Measurements from ENCODE around the gene ZNF212. TPM values are rescaled to one million over a fixed set of nuclear protein-coding genes. Genes with fewer than 3 reads are reported as not detected.

The ZNF212 gene
- total and polyA plus RNA-seq, 9 of the 15 experiments (the other 6 are each of a cell fraction or from before 2014, with no cell fraction given): 1.8 to 21.4 (median 7.2) TPM

- H3K4me1 ChIP-seq (replicated peaks in 1 of 2; ENCODE audit: control insufficient read depth in 2 of 2, insufficient read depth in 2 of 2, low read length in 2 of 2): peaks cover 0 to 14% of the 10 kb centered on the region in 2 experiments; a peak in 1 of 5 replicates
- intact Hi-C loops (cut with micrococcal nuclease) (no loop called here), in situ Hi-C loops (cut with MboI) (no loop called here)
- ChIA-PET CTCF (ENCODE audit: low intra/inter-chr PET ratio) (no interaction called here), POLR2A (interaction anchor here (0.5 to 0.8 kb wide), 3 partner anchors 9 to 26 kb away, joined by 3 read pairs; no protein-coding TSS in a partner anchor)
- peaks cover 8% of the 10 kb centered on the region; the same call in 1 of the 3 replicates for H3K36me3 ChIP-seq (ENCODE audit: control insufficient read depth, insufficient read depth, low read length)
- peak; percentile 9 for ATAC-seq
- no TSS peak for BruUV-seq (replicated peaks)
- no peak for DNase-seq (ENCODE audit: extremely low read depth in 1 of 4, low spot score in 3 of 4)
- no peak overlapping the region for H3K27ac ChIP-seq (ENCODE audit: extremely low read depth, low read depth, low read length)
- TF ChIP-seq EZH2 (IDR thresholded peaks at IDR 0.05; ENCODE audit: borderline replicate concordance, low read depth, low read length): peak; percentile 39; the same call in 1 of the 2 replicates
- TF ChIP-seq, protein P1, sequence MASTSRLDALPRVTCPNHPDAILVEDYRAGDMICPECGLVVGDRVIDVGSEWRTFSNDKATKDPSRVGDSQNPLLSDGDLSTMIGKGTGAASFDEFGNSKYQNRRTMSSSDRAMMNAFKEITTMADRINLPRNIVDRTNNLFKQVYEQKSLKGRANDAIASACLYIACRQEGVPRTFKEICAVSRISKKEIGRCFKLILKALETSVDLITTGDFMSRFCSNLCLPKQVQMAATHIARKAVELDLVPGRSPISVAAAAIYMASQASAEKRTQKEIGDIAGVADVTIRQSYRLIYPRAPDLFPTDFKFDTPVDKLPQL (IDR thresholded peaks at IDR 0.05; ENCODE audit: extremely low read depth, insufficient read length): no peak
- TF ChIP-seq ZBTB40 (IDR thresholded peaks at IDR 0.05): 0 out of 2 replicates have a peak, but pooled peaks have one; percentile 46
- no peak for TF ChIP-seq ZBTB40 (CRISPR knock-in tag; IDR thresholded peaks at IDR 0.05)
- no peak for TF ChIP-seq POLR2AphosphoS2 (IDR thresholded peaks at IDR 0.05; ENCODE audit: low read length)
- no peaks in the 10 kb centered on the region for H3K9me3 ChIP-seq (replicated peaks; ENCODE audit: control insufficient read depth, insufficient read depth, low read depth, low read length)
- no peak overlapping the region for H3K9ac ChIP-seq (ENCODE audit: insufficient read depth in 1 of 2, low read depth in 2 of 2, low read length in 2 of 2)
- no peak for FAIRE-seq
- no peaks in the 10 kb centered on the region for H3K79me2 ChIP-seq (ENCODE audit: control insufficient read depth, insufficient read depth, low read length)
- H3K9me1 ChIP-seq (ENCODE audit: control insufficient read depth, insufficient read depth, low read length): no peaks in the 10 kb centered on the region
- no peak overlapping the region for H2AFZ ChIP-seq (ENCODE audit: low read depth, low read length)
- no peak overlapping the region for H3K4me2 ChIP-seq (ENCODE audit: insufficient read depth, low read length)
- WGBS (ENCODE audit: insufficient coverage, low coverage, missing lambda C conversion rate): 36% methylated on average over 17 of the region's 17 CpGs
- peaks cover 13% of the 10 kb centered on the region for H4K20me1 ChIP-seq (replicated peaks; ENCODE audit: control insufficient read depth, insufficient read depth, low read length)
- peaks cover 40 to 63% of the 10 kb centered on the region in 2 experiments for H3K27me3 ChIP-seq (ENCODE audit: control insufficient read depth in 2 of 2, insufficient read depth in 2 of 2, low read length in 2 of 2)
- no peak overlapping the region for H3K4me3 ChIP-seq
Observed at GRCh38 chr7:149279111-149279743, 39.8 kb downstream of the ZNF212 start.

Data from K562 (cell line).